HepG2 (cell line): ENCODE measurements around the gene CCDC136. TPM values are rescaled to one million over a fixed set of nuclear protein-coding genes. Genes with fewer than 3 reads are reported as not detected.
A peak's percentile ranks its signal among the peaks of the same experiment; 100 is the strongest.

Experiments used
- ATAC-seq: fragments of 200-7000 bp; cut with Tn5 transposase; 3 replicates; pipeline ENCODE4 v1.9.1; 2020; ENCODE audit warnings: mild to moderate bottlenecking, moderate library complexity
- BruUV-seq: library from RNA; stranded (reverse); fragments of 400-500 nt; replicated peaks from 2 replicates; lab custom pipeline; 2021; lab: Mats Ljungman, UMichigan
- CTCF ChIA-PET: fragments of 300-600 bp; formaldehyde crosslinking; extraction: SDS; loops from one replicate; lab custom pipeline; 2021; ENCODE audit warnings: low total read pairs, inconsistent platforms, low intra/inter-chr PET ratio; lab: Yijun Ruan, JAX
- POLR2A ChIA-PET: fragments of 350-600 bp; sonication (Branson Sonifier 250); formaldehyde crosslinking; loops from one replicate; lab custom pipeline; 2020; ENCODE audit warnings: antibody characterized with exemption, inconsistent platforms; lab: Yijun Ruan, JAX
- DNase-seq: peaks from one replicate; pipeline ENCODE4 v3.0.0-alpha.2; 2015; ENCODE audit warnings: low spot score
- FAIRE-seq: peaks from 3 replicates; lab custom pipeline; 2011; peaks lifted over from hg19 to GRCh38; lab: Jason Lieb, UNC
- H2AFZ ChIP-seq: one replicate; pipeline ENCODE4 v1.6.1; 2011; ENCODE audit warnings: low read length, inconsistent platforms
- H3K27ac ChIP-seq: fragments of 300-600 bp; 3 replicates; pipeline ENCODE4 v1.8.0; 2011; ENCODE audit warnings: mixed run types, mild to moderate bottlenecking, mixed read lengths, low read length, inconsistent platforms; ENCODE audit not compliant: insufficient read depth; ENCODE audit errors: extremely low read length
- H3K27me3 ChIP-seq, 2 experiments: fragments of 200-600 bp in 1 of 2; 2 replicates in 1 of 2; 3 replicates in 1 of 2; pipeline versions ENCODE4 v1.6.0 to v1.8.0; 2011; ENCODE audit warnings: low read length in 2 of 2, mild to moderate bottlenecking in 2 of 2, moderate library complexity in 2 of 2, inconsistent platforms in 1 of 2; ENCODE audit not compliant: insufficient read depth in 2 of 2, control insufficient read depth in 1 of 2
- H3K36me3 ChIP-seq, 2 experiments: fragments of 200-600 bp in 1 of 2; replicated peaks in 1 of 2; 2 replicates in 1 of 2; 3 replicates in 1 of 2; pipeline versions ENCODE4 v1.5.1 to v1.8.0; 2011; ENCODE audit warnings: low read length in 2 of 2, inconsistent platforms in 1 of 2; ENCODE audit not compliant: insufficient read depth in 2 of 2, control insufficient read depth in 1 of 2
- H3K4me1 ChIP-seq: 2 replicates; pipeline ENCODE4 v1.5.1; 2012; ENCODE audit warnings: low read length, inconsistent platforms; ENCODE audit not compliant: insufficient read depth
- H3K4me2 ChIP-seq: 2 replicates; pipeline ENCODE4 v1.6.0; 2011; ENCODE audit warnings: low read depth, low read length, inconsistent platforms
- H3K4me3 ChIP-seq, 3 experiments: fragments of 200-600 bp in 1 of 3; sonication (generic), shearing (Covaris generic) in 1 of 3; replicated peaks in 1 of 3; 2 replicates each; pipeline ENCODE4 v1.5.1; 2011 to 2016; ENCODE audit warnings: low read length in 3 of 3, inconsistent platforms in 2 of 3, low read depth in 2 of 3, mild to moderate bottlenecking in 2 of 3, control low read depth in 1 of 3, mixed read lengths in 1 of 3; ENCODE audit not compliant: insufficient read depth in 1 of 3
- H3K79me2 ChIP-seq: one replicate; pipeline ENCODE4 v1.6.1; 2011; ENCODE audit warnings: low read length, inconsistent platforms; ENCODE audit not compliant: insufficient read depth
- H3K9ac ChIP-seq: 2 replicates; pipeline ENCODE4 v1.6.0; 2011; ENCODE audit warnings: mild to moderate bottlenecking, low read depth, low read length, inconsistent platforms; ENCODE audit not compliant: insufficient read depth
- H3K9me3 ChIP-seq: 2 replicates; pipeline ENCODE4 v1.5.1; 2012; ENCODE audit warnings: mild to moderate bottlenecking, low read length
- H4K20me1 ChIP-seq: 2 replicates; pipeline ENCODE4 v1.6.0; 2011; ENCODE audit warnings: inconsistent platforms, mild to moderate bottlenecking, low read length, moderate library complexity; ENCODE audit not compliant: insufficient read depth
- MIER2 ChIP-seq: IDR thresholded peaks from 2 replicates; pipeline ENCODE4 v1.6.1; 2016; ENCODE audit warnings: missing biosample characterization, missing genetic modification reagents
- REST ChIP-seq, 2 experiments: IDR thresholded peaks; 2 replicates each; pipeline ENCODE4 v1.6.1; 2011 to 2012; ENCODE audit warnings: low read length in 2 of 2, borderline replicate concordance in 1 of 2, low read depth in 1 of 2, mild to moderate bottlenecking in 1 of 2, moderate library complexity in 1 of 2
- THAP11 ChIP-seq: IDR thresholded peaks from 2 replicates; pipeline ENCODE4 v1.6.1; 2016; ENCODE audit warnings: missing biosample characterization, missing genetic modification reagents
- ZMAT3 ChIP-seq: sonication (generic); formaldehyde crosslinking; conservative IDR thresholded peaks from 2 replicates; pipeline ENCODE4 v1.7.0; 2021; ENCODE audit warnings: missing genetic modification reagents
- ZNF574 ChIP-seq: sonication (generic); formaldehyde crosslinking; IDR thresholded peaks from 2 replicates; pipeline ENCODE4 v1.4.0; 2020; ENCODE audit warnings: missing genetic modification reagents
- WGBS: methylation state at CpG from one replicate; pipeline ENCODE4 v1.1.6; 2017; ENCODE audit warnings: low lambda C conversion rate; 5-methylcytosine and 5-hydroxymethylcytosine counted together
- in situ Hi-C: cut with HindIII; loops from 2 replicates; pipeline ENCODE4 v1.10.0; 2017; ENCODE audit warnings: low pct_unique_long_range_greater_than_20kb; ENCODE audit not compliant: extremely low pct_ligation_motif_present
- intact Hi-C: fragments of 100-400 bp; cut with micrococcal nuclease; formaldehyde crosslinking; loops from one replicate; pipeline ENCODE4 v1.10.0; 2022; ENCODE audit not compliant: unreplicated experiment
- polyA plus RNA-seq, 8 experiments: library from polyadenylated mRNA; depleted of rRNA in 3 of 8; stranded (reverse) in 7 of 8; unstranded in 1 of 8; fragments of >200 nt; fragmentation: Illumina TruSeq in 4 of 8; extraction: Trizol in 4 of 8; gene quantifications; 2 replicates each; pipeline versions ENCODE4 v1.2.1 to v1.2.3, GENCODE V29; 2011 to 2016; ENCODE audit warnings: low read depth in 4 of 8, missing spikeins in 1 of 8, mixed read lengths in 1 of 8; ENCODE audit not compliant: insufficient read depth in 1 of 8
- total RNA-seq, 5 experiments: library from RNA; depleted of rRNA; stranded (reverse); fragments of >200 nt; fragmentation: Illumina TruSeq; extraction: Trizol; gene quantifications; 2 replicates each; pipeline ENCODE4 v1.2.3, GENCODE V29; 2016; ENCODE audit warnings: low read depth in 1 of 5

Gene CCDC136
- total and polyA plus RNA-seq, 2 of the 13 experiments (the other 11 are each of a cell fraction or from before 2014, with no cell fraction given): 0.04 to 0.38 TPM

- intact Hi-C loops (no loop called here), in situ Hi-C loops (no loop called here)
- BruUV-seq: no TSS peak
- H3K27ac ChIP-seq: no peak overlapping the region
- no peak for FAIRE-seq
- no peaks in the 10 kb centered on the region for H3K9me3 ChIP-seq
- no peaks in the 10 kb centered on the region for H4K20me1 ChIP-seq
- POLR2A ChIA-PET: no interaction called here
- H3K4me2 ChIP-seq: no peak overlapping the region
- CTCF ChIA-PET: no interaction called here
- H3K4me3 ChIP-seq: no peak overlapping the region
- H3K36me3 ChIP-seq: no peaks in the 10 kb centered on the region
- WGBS: 53% methylated on average over 9 of the region's 9 CpGs
- H3K79me2 ChIP-seq: no peaks in the 10 kb centered on the region
- DNase-seq: no peak
- no peak for ATAC-seq
- no peak overlapping the region for H2AFZ ChIP-seq
- no peaks in the 10 kb centered on the region for H3K4me1 ChIP-seq
- no peak overlapping the region for H3K9ac ChIP-seq
- H3K27me3 ChIP-seq: peaks cover 5 to 16% of the 10 kb centered on the region in 2 experiments; a peak in 3 of 5 replicates
- TF ChIP-seq ZMAT3 (CRISPR knock-in tag): no peak
- TF ChIP-seq ZNF574 (CRISPR knock-in tag): no peak
- TF ChIP-seq, all 625 proteins: peak for 0
Measured at GRCh38 chr7:128801003-128801402, 9.2 kb downstream of the CCDC136 start.

- CTCF ChIA-PET: no interaction called here
- H3K79me2 ChIP-seq: no peaks in the 10 kb centered on the region
- intact Hi-C loops: no loop called here
- H3K27ac ChIP-seq: no peak overlapping the region
- 0% methylated on average over 2 of the region's 2 CpGs for whole genome bisulfite sequencing
- no peak overlapping the region for H3K4me2 ChIP-seq
- TF ChIP-seq REST (IDR thresholded peaks at IDR 0.05; ENCODE audit: borderline replicate concordance in 1 of 2, low read depth in 1 of 2, low read length in 2 of 2) (peak in 1 of 2 experiments; percentile 84; a peak in 2 of 4 replicates), THAP11 (no peak), MIER2 (peak; percentile 36; the same call in 1 of the 2 replicates)
- TF ChIP-seq, all 625 proteins: peak for 2
- in situ Hi-C loops: no loop called here
- H3K4me1 ChIP-seq: no peaks in the 10 kb centered on the region
- H3K36me3 ChIP-seq: no peaks in the 10 kb centered on the region
- BruUV-seq: no TSS peak
- POLR2A ChIA-PET: no interaction called here
- ATAC-seq (no peak), FAIRE-seq (no peak), DNase-seq (no peak)
- no peak overlapping the region for H3K9ac ChIP-seq
- no peaks in the 10 kb centered on the region for H3K9me3 ChIP-seq
- no peaks in the 10 kb centered on the region for H4K20me1 ChIP-seq
- H3K4me3 ChIP-seq: no peak overlapping the region
- H3K27me3 ChIP-seq: peaks cover 3 to 25% of the 10 kb centered on the region in 2 experiments; a peak in 4 of 5 replicates
- H2AFZ ChIP-seq: no peak overlapping the region
Measured at GRCh38 chr7:128801667-128802418, 10.1 kb downstream of the CCDC136 start.
